ENCODE measurements around the gene CBY1. TPM values are rescaled to one million over a fixed set of nuclear protein-coding genes. Genes with fewer than 3 reads are reported as not detected.

CBY1 gene
- total and polyA plus RNA-seq, 9 of the 15 experiments (the other 6 are each of a cell fraction or from before 2014, with no cell fraction given): 5.7 to 19.7 (median 10.8) TPM

DNA sequence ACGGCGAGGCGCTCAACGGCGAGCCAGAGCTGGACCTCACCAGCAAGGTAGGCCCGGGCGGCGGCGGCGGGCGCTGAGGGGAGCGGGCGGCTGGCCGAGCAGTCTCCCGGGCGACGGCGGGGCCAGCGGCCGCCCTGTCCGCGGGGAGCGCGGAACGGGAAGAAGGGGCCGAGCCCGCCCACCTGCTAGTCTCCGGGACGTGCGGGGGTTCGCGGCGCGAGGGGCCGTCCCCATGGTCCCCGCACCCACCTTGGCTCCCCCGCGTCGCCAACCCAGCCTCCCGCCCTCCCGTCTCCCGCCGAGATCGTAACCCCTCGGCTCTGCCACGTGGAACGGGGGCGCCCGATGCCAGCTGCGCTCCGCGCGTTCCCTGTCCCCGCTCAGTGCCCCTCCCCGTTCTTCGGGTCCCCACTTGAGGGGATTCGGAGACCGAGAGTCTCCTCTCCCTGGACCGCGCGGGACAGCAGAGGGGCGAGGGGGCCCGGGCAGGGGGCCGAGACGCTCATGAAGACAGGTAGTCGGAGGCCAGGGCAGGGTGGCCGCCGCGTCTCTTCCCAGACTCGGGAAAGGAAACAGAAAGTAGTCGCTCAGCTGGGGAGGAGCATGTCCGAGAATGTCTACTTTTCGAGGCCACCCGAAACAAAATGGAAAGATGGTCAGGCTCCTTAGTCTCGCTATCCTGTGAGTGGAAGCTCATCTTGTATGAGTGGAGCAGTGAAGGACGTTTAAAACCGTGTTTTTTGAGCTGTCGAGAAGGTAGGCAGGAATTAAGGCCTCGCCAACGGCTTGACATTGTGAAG is 49.9 kb downstream of the CBY1 start (continued):
- TF ChIP-seq POLR3A (IDR thresholded peaks at IDR 0.05; ENCODE audit: borderline replicate concordance, extremely low read depth, insufficient read depth, insufficient read length) (no peak), RBM39 (optimal IDR thresholded peaks at IDR 0.05; ENCODE audit: low read depth, low read length) (no peak), CSDE1 (IDR thresholded peaks at IDR 0.05) (no peak), KLF10 (CRISPR knock-in tag; IDR thresholded peaks at IDR 0.05) (no peak), CAMTA2 (CRISPR knock-in tag; conservative IDR thresholded peaks at IDR 0.05) (no peak), ZSCAN32 (CRISPR knock-in tag; IDR thresholded peaks at IDR 0.05) (no peak), NBN (IDR thresholded peaks at IDR 0.05; ENCODE audit: low read depth) (no peak), BHLHE40 (IDR thresholded peaks at IDR 0.05; ENCODE audit: low read length) (no peak), BRCA1 (IDR thresholded peaks at IDR 0.05) (no peak), BRCA1 (CRISPR knock-in tag; IDR thresholded peaks at IDR 0.05) (0 out of 2 replicates have a peak, but pooled peaks have one; percentile 25), RBBP5 (IDR thresholded peaks at IDR 0.05; ENCODE audit: borderline replicate concordance, insufficient read depth, low read length, poor library complexity, severe bottlenecking) (peak; percentile 71), SUPT5H (IDR thresholded peaks at IDR 0.05) (0 out of 2 replicates have a peak, but pooled peaks have one; percentile 11), ZNF212 (CRISPR knock-in tag; IDR thresholded peaks at IDR 0.05) (no peak), CEBPG (CRISPR knock-in tag; IDR thresholded peaks at IDR 0.05) (no peak), CEBPG (tag; conservative IDR thresholded peaks at IDR 0.05 in 1 of 2, IDR thresholded peaks at IDR 0.05 in 1 of 2) (no peak), EGR1 (conservative IDR thresholded peaks at IDR 0.05) (0 out of 2 replicates have a peak, but pooled peaks have one; percentile 17), POLR2G (IDR thresholded peaks at IDR 0.05; ENCODE audit: low read depth, low read length) (peak; percentile 57)
- TF ChIP-seq, protein P1, sequence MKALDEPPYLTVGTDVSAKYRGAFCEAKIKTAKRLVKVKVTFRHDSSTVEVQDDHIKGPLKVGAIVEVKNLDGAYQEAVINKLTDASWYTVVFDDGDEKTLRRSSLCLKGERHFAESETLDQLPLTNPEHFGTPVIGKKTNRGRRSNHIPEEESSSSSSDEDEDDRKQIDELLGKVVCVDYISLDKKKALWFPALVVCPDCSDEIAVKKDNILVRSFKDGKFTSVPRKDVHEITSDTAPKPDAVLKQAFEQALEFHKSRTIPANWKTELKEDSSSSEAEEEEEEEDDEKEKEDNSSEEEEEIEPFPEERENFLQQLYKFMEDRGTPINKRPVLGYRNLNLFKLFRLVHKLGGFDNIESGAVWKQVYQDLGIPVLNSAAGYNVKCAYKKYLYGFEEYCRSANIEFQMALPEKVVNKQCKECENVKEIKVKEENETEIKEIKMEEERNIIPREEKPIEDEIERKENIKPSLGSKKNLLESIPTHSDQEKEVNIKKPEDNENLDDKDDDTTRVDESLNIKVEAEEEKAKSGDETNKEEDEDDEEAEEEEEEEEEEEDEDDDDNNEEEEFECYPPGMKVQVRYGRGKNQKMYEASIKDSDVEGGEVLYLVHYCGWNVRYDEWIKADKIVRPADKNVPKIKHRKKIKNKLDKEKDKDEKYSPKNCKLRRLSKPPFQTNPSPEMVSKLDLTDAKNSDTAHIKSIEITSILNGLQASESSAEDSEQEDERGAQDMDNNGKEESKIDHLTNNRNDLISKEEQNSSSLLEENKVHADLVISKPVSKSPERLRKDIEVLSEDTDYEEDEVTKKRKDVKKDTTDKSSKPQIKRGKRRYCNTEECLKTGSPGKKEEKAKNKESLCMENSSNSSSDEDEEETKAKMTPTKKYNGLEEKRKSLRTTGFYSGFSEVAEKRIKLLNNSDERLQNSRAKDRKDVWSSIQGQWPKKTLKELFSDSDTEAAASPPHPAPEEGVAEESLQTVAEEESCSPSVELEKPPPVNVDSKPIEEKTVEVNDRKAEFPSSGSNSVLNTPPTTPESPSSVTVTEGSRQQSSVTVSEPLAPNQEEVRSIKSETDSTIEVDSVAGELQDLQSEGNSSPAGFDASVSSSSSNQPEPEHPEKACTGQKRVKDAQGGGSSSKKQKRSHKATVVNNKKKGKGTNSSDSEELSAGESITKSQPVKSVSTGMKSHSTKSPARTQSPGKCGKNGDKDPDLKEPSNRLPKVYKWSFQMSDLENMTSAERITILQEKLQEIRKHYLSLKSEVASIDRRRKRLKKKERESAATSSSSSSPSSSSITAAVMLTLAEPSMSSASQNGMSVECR (CRISPR knock-in tag; IDR thresholded peaks at IDR 0.05): peak; percentile 79
- TF ChIP-seq, protein P2, sequence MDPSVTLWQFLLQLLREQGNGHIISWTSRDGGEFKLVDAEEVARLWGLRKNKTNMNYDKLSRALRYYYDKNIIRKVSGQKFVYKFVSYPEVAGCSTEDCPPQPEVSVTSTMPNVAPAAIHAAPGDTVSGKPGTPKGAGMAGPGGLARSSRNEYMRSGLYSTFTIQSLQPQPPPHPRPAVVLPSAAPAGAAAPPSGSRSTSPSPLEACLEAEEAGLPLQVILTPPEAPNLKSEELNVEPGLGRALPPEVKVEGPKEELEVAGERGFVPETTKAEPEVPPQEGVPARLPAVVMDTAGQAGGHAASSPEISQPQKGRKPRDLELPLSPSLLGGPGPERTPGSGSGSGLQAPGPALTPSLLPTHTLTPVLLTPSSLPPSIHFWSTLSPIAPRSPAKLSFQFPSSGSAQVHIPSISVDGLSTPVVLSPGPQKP (CRISPR knock-in tag; IDR thresholded peaks at IDR 0.05): no peak
- TF ChIP-seq, protein P3, sequence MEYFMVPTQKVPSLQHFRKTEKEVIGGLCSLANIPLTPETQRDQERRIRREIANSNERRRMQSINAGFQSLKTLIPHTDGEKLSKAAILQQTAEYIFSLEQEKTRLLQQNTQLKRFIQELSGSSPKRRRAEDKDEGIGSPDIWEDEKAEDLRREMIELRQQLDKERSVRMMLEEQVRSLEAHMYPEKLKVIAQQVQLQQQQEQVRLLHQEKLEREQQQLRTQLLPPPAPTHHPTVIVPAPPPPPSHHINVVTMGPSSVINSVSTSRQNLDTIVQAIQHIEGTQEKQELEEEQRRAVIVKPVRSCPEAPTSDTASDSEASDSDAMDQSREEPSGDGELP (CRISPR knock-in tag; IDR thresholded peaks at IDR 0.05; ENCODE audit: borderline replicate concordance): peak; percentile 50; the same call in 1 of the 2 replicates
- TF ChIP-seq, protein P4, sequence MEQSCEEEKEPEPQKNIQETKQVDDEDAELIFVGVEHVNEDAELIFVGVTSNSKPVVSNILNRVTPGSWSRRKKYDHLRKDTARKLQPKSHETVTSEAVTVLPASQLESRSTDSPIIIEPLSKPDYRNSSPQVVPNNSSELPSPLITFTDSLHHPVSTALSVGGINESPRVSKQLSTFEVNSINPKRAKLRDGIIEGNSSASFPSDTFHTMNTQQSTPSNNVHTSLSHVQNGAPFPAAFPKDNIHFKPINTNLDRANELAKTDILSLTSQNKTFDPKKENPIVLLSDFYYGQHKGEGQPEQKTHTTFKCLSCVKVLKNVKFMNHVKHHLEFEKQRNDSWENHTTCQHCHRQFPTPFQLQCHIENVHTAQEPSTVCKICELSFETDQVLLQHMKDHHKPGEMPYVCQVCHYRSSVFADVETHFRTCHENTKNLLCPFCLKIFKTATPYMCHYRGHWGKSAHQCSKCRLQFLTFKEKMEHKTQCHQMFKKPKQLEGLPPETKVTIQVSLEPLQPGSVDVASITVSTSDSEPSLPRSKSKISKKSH (CRISPR knock-in tag; IDR thresholded peaks at IDR 0.05): no peak
